Head of caudate nucleus (tissue), 42 donors: ENCODE results near the gene MIAT.
A peak's percentile ranks its signal among the peaks of the same experiment; 100 is the strongest.

Source experiments
- DNase-seq, 42 donors: peaks; one replicate each; pipeline versions ENCODE4 v3.0.0 to v3.0.0-alpha.2; 2020 to 2021; ENCODE audit warnings: mixed read lengths in 7 of 42
- intact Hi-C: fragments of 100-400 bp; cut with DNase I; formaldehyde crosslinking; loops from one replicate; pipeline ENCODE4 v1.15.0; 2022

MIAT gene

GRCh38 chr22:26660961-26661578 is 3.7 kb downstream of the MIAT start:
- intact Hi-C loops, result no loop called here
- DNase-seq, result peak in 5 of 42 donors; percentile 38 to 65 (median 57)

DNA sequence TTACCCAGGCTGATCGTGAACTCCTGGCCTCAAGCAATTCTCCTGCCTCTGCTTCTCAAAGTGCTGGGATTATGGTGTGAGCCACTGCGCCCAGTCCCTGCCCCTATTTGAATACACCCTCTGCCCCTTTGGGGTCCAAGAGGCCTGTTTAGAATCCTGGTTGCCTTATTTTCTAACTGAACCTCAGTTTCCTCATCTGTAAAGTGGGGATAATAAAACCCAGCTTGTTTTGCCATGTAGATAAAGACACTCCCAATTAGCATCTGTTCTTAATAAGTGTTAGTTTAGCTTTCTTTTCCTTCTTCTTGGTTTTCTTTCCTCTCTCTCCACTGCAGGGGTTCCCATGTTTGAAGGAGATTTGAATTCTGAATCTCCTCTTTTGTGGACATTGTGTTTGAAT is 4.8 kb downstream of the MIAT start:
- no peak for DNase-seq
- intact Hi-C loops, result no loop called here

GRCh38 chr22:26663374-26663923 is 6.1 kb downstream of the MIAT start:
- intact Hi-C loops, result no loop called here
- DNase-seq, result no peak

DNA sequence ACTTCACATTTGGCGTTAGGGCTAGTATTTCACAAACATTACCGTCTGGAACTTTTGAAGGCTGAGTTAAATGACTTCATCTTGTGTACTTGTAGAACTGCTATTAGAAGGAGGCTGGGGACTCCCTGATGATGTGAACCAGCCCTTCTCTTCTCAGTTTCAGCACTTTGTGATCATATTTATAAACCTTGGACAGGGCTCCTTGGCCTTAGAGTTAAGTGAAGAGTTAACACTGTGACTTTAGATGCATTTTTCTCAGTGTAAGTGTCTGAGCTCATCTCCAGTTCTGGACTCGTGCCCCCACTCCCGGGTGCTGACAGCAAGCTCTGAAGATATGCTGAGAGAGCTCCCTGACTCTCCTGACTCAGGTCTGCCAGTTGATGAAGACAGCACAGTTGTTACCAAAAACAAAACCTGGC is 8.4 kb downstream of the MIAT start:
- intact Hi-C loops, result no loop called here
- no peak for DNase-seq

DNA sequence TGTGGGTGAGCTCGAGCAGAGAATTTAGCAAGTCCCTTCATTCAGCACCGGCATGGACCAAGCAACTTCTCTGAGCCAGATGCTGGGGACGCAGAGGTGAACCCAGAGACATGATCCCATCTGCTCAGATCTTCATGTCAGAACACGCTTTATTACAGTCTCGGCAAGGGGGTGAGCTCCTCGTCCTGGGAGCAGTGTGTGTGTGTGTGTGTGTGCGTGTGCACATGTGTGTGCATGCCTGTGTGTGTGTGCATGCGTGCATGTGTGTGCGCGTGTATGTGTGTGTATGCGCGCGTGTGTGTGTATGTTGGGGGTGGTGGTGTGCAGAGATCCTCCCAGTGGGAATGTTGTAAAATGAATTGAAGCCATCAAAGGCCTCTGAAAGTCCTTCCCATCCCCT is 9.8 kb downstream of the MIAT start:
- intact Hi-C loops, result no loop called here
- no peak for DNase-seq

GRCh38 chr22:26669060-26669481 is 11.7 kb downstream of the MIAT start:
- DNase-seq, result peak in 1 of 42 donors; percentile 32
- intact Hi-C loops, result no loop called here

- no peak for DNase-seq
- intact Hi-C loops, result no loop called here
These were observed 13.1 kb downstream of the MIAT start for GRCh38 chr22:26670459-26670858.

- intact Hi-C loops, result no loop called here
These were observed 14.1 kb downstream of the MIAT start for GRCh38 chr22:26671317-26672059.

DNA sequence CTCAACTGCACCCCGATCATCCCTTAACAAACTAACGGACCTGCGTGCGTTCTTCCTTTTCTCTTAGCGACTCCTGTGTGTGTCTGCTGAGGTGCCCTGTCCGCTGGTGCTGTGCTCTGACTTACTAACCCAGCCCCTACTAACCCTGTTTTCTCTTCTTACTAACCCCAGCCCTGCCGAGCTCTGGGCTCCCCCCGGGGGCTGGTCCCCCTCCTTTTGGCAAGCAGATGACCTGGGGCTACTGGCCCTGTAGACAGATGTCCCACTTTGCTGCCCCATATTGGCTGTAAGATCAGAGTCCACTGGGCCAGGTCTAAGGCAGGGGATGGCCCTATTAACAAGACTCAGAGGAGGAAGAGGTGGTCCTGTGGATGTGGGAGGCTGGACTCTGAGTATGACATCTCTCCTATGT is 14.7 kb downstream of the MIAT start:
- intact Hi-C loops, result no loop called here
- DNase-seq, result no peak

More at GRCh38 chr22:26671317-26672059, 14.1 kb downstream of the MIAT start:
- peak in 1 of 42 donors; percentile 26 for DNase-seq

GRCh38 chr22:26672590-26673468 is 15.4 kb downstream of the MIAT start:
- intact Hi-C loops, result no loop called here

DNA sequence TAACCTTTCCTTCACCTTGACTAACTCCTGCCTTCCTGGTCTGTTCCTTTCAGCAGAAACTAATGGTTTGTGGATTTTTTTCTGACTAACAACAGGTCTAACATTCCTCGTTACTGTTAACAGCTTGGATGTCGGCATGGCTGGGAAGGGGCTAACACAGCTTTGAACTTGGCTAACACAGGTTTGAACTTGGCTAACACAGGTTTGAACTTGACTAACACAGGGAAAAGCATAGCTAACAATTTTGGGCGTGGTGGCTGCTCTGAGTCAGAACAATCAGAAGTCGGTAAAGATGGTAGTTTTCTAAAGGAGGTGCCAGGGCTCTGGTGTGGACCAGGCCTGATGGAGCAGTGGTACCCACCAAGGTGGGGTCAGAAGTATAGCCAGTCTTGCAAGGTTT is 16.1 kb downstream of the MIAT start:
- DNase-seq, result peak in 1 of 42 donors; percentile 17
- intact Hi-C loops, result no loop called here

More at GRCh38 chr22:26672590-26673468, 15.4 kb downstream of the MIAT start:
- DNase-seq, result peak; percentile 79 to 96 (median 90)

- intact Hi-C loops, result no loop called here
- DNase-seq, result peak in 1 of 42 donors; percentile 12
These were observed 17.1 kb downstream of the MIAT start for GRCh38 chr22:26674211-26675190.

DNA sequence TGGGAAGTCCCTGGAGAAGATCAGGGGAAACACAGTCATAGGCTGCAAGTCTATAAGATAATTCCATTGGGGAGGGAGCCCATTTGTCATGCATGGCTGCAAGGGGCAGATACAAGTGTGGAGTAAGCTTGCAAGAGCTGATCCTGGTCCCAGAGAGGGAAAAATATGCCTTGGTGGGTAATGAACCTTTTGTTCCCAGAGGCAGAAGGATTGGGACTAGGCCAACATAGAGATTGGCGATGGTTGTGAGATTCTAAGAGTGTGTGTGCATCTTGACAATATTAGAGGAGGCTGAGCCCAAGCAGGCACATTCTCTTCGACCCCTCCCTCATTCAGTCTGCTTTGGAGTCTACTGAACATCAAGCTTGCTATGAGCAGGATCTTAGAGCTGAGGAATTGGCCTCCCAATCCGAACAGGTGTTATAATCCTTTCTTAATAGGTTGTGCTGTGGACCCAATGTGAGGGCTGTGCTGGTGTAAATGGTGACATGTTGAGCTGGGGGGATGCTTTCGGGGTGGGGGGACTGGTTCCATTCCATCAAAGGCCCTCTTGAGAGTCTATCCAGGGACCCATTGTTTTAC is 18.4 kb downstream of the MIAT start:
- no peak for DNase-seq
- intact Hi-C loops, result no loop called here

DNA sequence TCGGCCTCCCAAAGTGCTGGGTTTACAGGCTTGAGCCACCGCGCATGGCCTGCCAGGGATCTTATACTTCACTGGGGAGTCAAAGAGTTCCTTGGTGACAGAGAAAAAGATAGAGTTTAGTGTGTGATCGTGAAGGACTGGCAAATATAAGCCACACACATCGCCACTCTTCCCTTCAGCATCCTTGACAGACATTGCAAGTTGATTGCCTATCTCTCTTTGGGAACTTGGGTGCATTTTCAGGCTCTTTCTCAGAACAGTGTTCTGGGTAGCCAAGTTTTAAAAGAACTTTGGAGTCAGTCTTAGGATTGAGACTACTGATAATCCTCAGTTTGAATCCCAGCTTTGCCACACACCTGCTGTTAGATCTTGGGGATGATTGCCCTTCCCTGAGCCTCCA is 19.8 kb downstream of the MIAT start:
- intact Hi-C loops, result no loop called here
- no peak for DNase-seq

GRCh38 chr22:26679003-26679629 is 21.7 kb downstream of the MIAT start:
- intact Hi-C loops, result no loop called here
- DNase-seq, result peak; percentile 26 to 90 (median 80)

- DNase-seq, result no peak
- intact Hi-C loops, result no loop called here
These were observed 23.1 kb downstream of the MIAT start for GRCh38 chr22:26680485-26680884.

GRCh38 chr22:26681395-26681821 is 24.0 kb downstream of the MIAT start:
- intact Hi-C loops, result no loop called here
- no peak for DNase-seq
